H1 (cell line): ENCODE measurements around the gene ZSCAN25. TPM values are rescaled to one million over a fixed set of nuclear protein-coding genes. Genes with fewer than 3 reads are reported as not detected.
"Not testable (repeated sequence)": the region's sequence is repeated elsewhere in the genome, so short reads cannot be mapped to it uniquely, and the experiment has no call there.

Source experiments
- CTCF ChIA-PET: fragments of 300-600 bp; sonication (Branson Sonifier 250); formaldehyde crosslinking; loops from one replicate; lab custom pipeline; 2021; ENCODE audit not compliant: partially characterized antibody; lab: Charles Lee
- POLR2A ChIA-PET: fragments of 300-600 bp; sonication (Branson Sonifier 250); formaldehyde crosslinking; loops from one replicate; lab custom pipeline; 2021; ENCODE audit warnings: inconsistent platforms; ENCODE audit not compliant: partially characterized antibody; lab: Charles Lee
- DNase-seq, 2 experiments: peaks; one replicate each; pipeline versions ENCODE4 v3.0.0 to v3.0.0-alpha.2; 2010 to 2022; ENCODE audit warnings: low spot score in 2 of 2, low read depth in 1 of 2, mixed read lengths in 1 of 2
- FAIRE-seq: peaks from 2 replicates; lab custom pipeline; 2011; peaks lifted over from hg19 to GRCh38; lab: Jason Lieb, UNC
- H2AFZ ChIP-seq: 2 replicates; pipeline ENCODE4 v1.8.1; 2012; ENCODE audit warnings: low read length, inconsistent platforms
- H2AK5ac ChIP-seq: 2 replicates; pipeline ENCODE4 v1.6.1; 2013; ENCODE audit warnings: low read depth, low read length
- H2BK120ac ChIP-seq: replicated peaks from 2 replicates; pipeline ENCODE3; 2013; ENCODE audit warnings: low read depth, low read length, inconsistent platforms
- H2BK12ac ChIP-seq: 2 replicates; pipeline ENCODE4 v1.6.1; 2013; ENCODE audit warnings: low read depth, low read length
- H2BK15ac ChIP-seq: 2 replicates; pipeline ENCODE4 v1.6.1; 2013; ENCODE audit warnings: low read length
- H2BK20ac ChIP-seq: 2 replicates; pipeline ENCODE4 v1.6.1; 2013; ENCODE audit warnings: low read length
- H2BK5ac ChIP-seq: 2 replicates; pipeline ENCODE4 v1.6.1; 2013; ENCODE audit warnings: low read depth, low read length
- H3K14ac ChIP-seq: 2 replicates; pipeline ENCODE4 v1.6.1; 2013; ENCODE audit warnings: inconsistent platforms; ENCODE audit not compliant: insufficient read length
- H3K18ac ChIP-seq: 2 replicates; pipeline ENCODE4 v1.6.1; 2013; ENCODE audit warnings: low read length; ENCODE audit errors: extremely low read depth
- H3K23ac ChIP-seq: 2 replicates; pipeline ENCODE4 v1.6.1; 2013; ENCODE audit warnings: inconsistent platforms; ENCODE audit not compliant: insufficient read length
- H3K23me2 ChIP-seq: 2 replicates; pipeline ENCODE4 v1.6.1; 2013; ENCODE audit warnings: low read depth, low read length
- H3K27ac ChIP-seq: 2 replicates; pipeline ENCODE4 v1.6.1; 2011; ENCODE audit warnings: low read depth, low read length, inconsistent platforms
- H3K27me3 ChIP-seq, 4 experiments: replicated peaks in 1 of 4; 1 replicate in 1 of 4; 2 replicates in 3 of 4; pipeline versions ENCODE4 v1.6.1 to v1.8.1; 2011 to 2013; ENCODE audit warnings: low read length in 3 of 4, mild to moderate bottlenecking in 3 of 4, inconsistent platforms in 2 of 4, mixed read lengths in 2 of 4, moderate library complexity in 1 of 4; ENCODE audit not compliant: control insufficient read depth in 3 of 4, insufficient read depth in 3 of 4; ENCODE audit errors: extremely low read depth in 1 of 4
- H3K36me3 ChIP-seq, 4 experiments: 2 replicates each; pipeline versions ENCODE4 v1.6.1 to v1.8.1; 2011 to 2013; ENCODE audit warnings: mild to moderate bottlenecking in 4 of 4, low read length in 3 of 4, moderate library complexity in 2 of 4, control low read depth in 1 of 4, inconsistent platforms in 1 of 4; ENCODE audit not compliant: insufficient read depth in 4 of 4, control insufficient read depth in 2 of 4
- H3K4ac ChIP-seq: replicated peaks from 2 replicates; pipeline ENCODE3; 2013; ENCODE audit warnings: low read length, low read depth, mixed read lengths, inconsistent platforms; ENCODE audit not compliant: insufficient read length
- H3K4me1 ChIP-seq, 4 experiments: replicated peaks in 1 of 4; 1 replicate in 1 of 4; 2 replicates in 3 of 4; pipeline versions ENCODE4 v1.6.1 to v1.8.1; 2011 to 2013; ENCODE audit warnings: low read length in 3 of 4, inconsistent platforms in 2 of 4, mixed read lengths in 1 of 4; ENCODE audit not compliant: insufficient read depth in 4 of 4, control insufficient read depth in 3 of 4
- H3K4me2 ChIP-seq, 2 experiments: 2 replicates each; pipeline versions ENCODE4 v1.6.1 to v1.8.1; 2011 to 2013; ENCODE audit warnings: low read depth in 2 of 2, low read length in 2 of 2, control low read depth in 1 of 2, inconsistent platforms in 1 of 2, mild to moderate bottlenecking in 1 of 2; ENCODE audit not compliant: insufficient read depth in 1 of 2
- H3K4me3 ChIP-seq, 4 experiments: fragments of 200-600, 300-600 bp in 1 of 4; sonication (generic), shearing (Covaris generic), sonication (Bioruptor Twin) in 1 of 4; 2 replicates each; pipeline versions ENCODE4 v1.5.1 to v1.8.1; 2011 to 2016; ENCODE audit warnings: low read length in 4 of 4, low read depth in 3 of 4, control low read depth in 2 of 4, inconsistent platforms in 2 of 4, mild to moderate bottlenecking in 2 of 4, mixed read lengths in 1 of 4, moderate library complexity in 1 of 4; ENCODE audit not compliant: insufficient read depth in 2 of 4; ENCODE audit errors: extremely low read depth in 1 of 4
- H3K56ac ChIP-seq: replicated peaks from 2 replicates; pipeline ENCODE3; 2013; ENCODE audit warnings: low read depth, mild to moderate bottlenecking, mixed read lengths, low read length, inconsistent platforms; ENCODE audit not compliant: insufficient read length
- H3K79me1 ChIP-seq: 2 replicates; pipeline ENCODE4 v1.6.1; 2013; ENCODE audit warnings: low read depth, low read length, control low read depth
- H3K79me2 ChIP-seq, 2 experiments: 2 replicates each; pipeline versions ENCODE4 v1.6.1 to v1.8.1; 2012 to 2013; ENCODE audit warnings: low read length in 2 of 2, mild to moderate bottlenecking in 2 of 2, inconsistent platforms in 1 of 2; ENCODE audit not compliant: insufficient read depth in 2 of 2, control insufficient read depth in 1 of 2
- H3K9ac ChIP-seq, 4 experiments: replicated peaks in 1 of 4; 1 replicate in 1 of 4; 2 replicates in 3 of 4; pipeline versions ENCODE4 v1.6.1 to v1.8.1; 2011 to 2013; ENCODE audit warnings: low read depth in 3 of 4, low read length in 3 of 4, control low read depth in 2 of 4, mild to moderate bottlenecking in 2 of 4, moderate library complexity in 2 of 4, inconsistent platforms in 1 of 4; ENCODE audit errors: extremely low read depth in 1 of 4
- H3K9me3 ChIP-seq, 2 experiments: 2 replicates each; pipeline versions ENCODE4 v1.6.1 to v1.8.1; 2012 to 2013; ENCODE audit warnings: mild to moderate bottlenecking in 2 of 2, moderate library complexity in 2 of 2, control low read depth in 1 of 2, inconsistent platforms in 1 of 2, low read depth in 1 of 2, low read length in 1 of 2, mixed read lengths in 1 of 2; ENCODE audit not compliant: insufficient read depth in 2 of 2
- H4K20me1 ChIP-seq, 2 experiments: replicated peaks in 1 of 2; 2 replicates each; pipeline versions ENCODE3 to v1.8.1; 2011 to 2013; ENCODE audit warnings: inconsistent platforms in 2 of 2, low read length in 2 of 2, mild to moderate bottlenecking in 1 of 2; ENCODE audit not compliant: insufficient read depth in 2 of 2, control insufficient read depth in 1 of 2
- H4K5ac ChIP-seq: 2 replicates; pipeline ENCODE4 v1.6.1; 2013; ENCODE audit warnings: low read length, low read depth, mixed read lengths, inconsistent platforms; ENCODE audit not compliant: insufficient read length
- H4K8ac ChIP-seq: 2 replicates; pipeline ENCODE4 v1.8.0; 2013; ENCODE audit warnings: mild to moderate bottlenecking, moderate library complexity, low read length, inconsistent platforms; ENCODE audit not compliant: insufficient read depth; ENCODE audit errors: extremely low read depth
- H4K91ac ChIP-seq: replicated peaks from 2 replicates; pipeline ENCODE3; 2013; ENCODE audit warnings: low read length, mixed read lengths, inconsistent platforms; ENCODE audit not compliant: insufficient read length
- CBX5 ChIP-seq: fragments of 300-800, 300-1000 bp; sonication (generic); IDR thresholded peaks from 2 replicates; pipeline ENCODE4 v1.7.1; 2016; ENCODE audit warnings: antibody characterized with exemption, low read length, low read depth
- SP2 ChIP-seq: IDR thresholded peaks from 2 replicates; pipeline ENCODE4 v1.6.1; 2012; ENCODE audit warnings: mild to moderate bottlenecking, low read length, inconsistent platforms
- YY1 ChIP-seq: IDR thresholded peaks from 2 replicates; pipeline ENCODE4 v1.6.1; 2011; ENCODE audit warnings: low read depth, mild to moderate bottlenecking, low read length
- WGBS, 2 experiments: shearing (Covaris generic) in 1 of 2; methylation state at CpG; one replicate each; pipeline versions ENCODE4 v1.1.6 to v1.1.7; 2013 to 2015; ENCODE audit warnings: low lambda C conversion rate in 2 of 2, mixed read lengths in 2 of 2, inconsistent platforms in 1 of 2, low coverage in 1 of 2, missing lambda C conversion rate in 1 of 2; ENCODE audit not compliant: insufficient replicate concordance in 2 of 2, insufficient coverage in 1 of 2, insufficient read length in 1 of 2; ENCODE audit errors: extremely low coverage in 1 of 2, missing lambda C conversion rate in 1 of 2; 5-methylcytosine and 5-hydroxymethylcytosine counted together
- polyA plus RNA-seq, 7 experiments: library from polyadenylated mRNA; depleted of rRNA in 3 of 7; stranded (reverse) in 5 of 7; unstranded in 2 of 7; fragments of >200 nt in 5 of 7; fragments of 200-250 nt in 2 of 7; gene quantifications; 1 replicate in 5 of 7; 2 replicates in 1 of 7; 4 replicates in 1 of 7; pipeline versions ENCODE4 v1.2.1 to v1.2.3, GENCODE V29; 2011 to 2013; ENCODE audit warnings: missing spikeins in 2 of 7, mixed read lengths in 2 of 7
- total RNA-seq: library from RNA; stranded (reverse); fragmentation: NEBNext Ultra II Directional; extraction: Animal tissue kit (Norgen Biotek cat#: 25700); gene quantifications from 2 replicates; pipeline ENCODE4 v1.2.1, GENCODE V29; 2021

The ZSCAN25 gene
- total and polyA plus RNA-seq, 2 of the 8 experiments (the other 6 are each of a cell fraction or from before 2014, with no cell fraction given), result 10.1 to 18.6 TPM

DNA sequence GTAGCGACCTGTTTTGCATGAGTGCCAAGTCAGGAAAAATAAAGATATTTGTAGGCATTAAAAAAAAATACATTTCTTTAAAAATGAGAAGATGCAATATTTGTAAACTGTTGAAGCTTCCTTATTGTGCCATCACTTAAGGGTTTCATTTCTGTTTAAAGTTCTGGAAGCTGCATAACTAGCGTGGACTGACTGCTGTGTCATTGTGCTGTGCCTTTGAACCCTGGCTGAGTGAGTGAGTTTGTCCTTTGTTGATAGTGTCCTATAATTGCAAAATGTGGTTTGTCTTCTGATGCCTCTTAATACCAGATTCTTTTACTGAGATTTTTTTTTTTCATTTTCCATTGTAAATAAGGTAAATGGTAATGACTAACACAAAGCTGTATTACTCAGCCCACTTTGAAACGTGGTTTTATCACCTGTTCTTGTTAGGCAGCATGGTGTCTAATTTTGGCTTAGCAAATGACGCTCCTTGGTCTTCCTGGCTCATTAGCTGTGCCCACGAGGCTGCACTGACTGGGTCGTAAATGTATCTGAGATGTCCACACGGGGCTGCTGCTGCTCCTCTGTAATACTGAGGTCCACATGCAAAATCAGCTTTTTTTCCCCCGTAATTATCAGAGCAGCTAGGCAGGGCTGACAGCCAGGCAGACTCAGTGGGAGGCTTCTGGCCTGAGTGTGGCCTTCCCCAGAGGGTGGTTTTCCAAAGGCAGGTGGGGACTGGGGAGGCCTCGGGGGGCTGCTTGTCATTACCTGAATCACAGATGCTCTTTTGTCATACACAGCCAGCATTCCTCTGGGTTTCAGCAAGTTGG, 14.8 kb downstream of the ZSCAN25 start (continued):
- TF ChIP-seq YY1, result 0 out of 2 replicates have a peak, but pooled peaks have one; percentile 6
- no peak for TF ChIP-seq SP2
- TF ChIP-seq CBX5, result no peak

DNA sequence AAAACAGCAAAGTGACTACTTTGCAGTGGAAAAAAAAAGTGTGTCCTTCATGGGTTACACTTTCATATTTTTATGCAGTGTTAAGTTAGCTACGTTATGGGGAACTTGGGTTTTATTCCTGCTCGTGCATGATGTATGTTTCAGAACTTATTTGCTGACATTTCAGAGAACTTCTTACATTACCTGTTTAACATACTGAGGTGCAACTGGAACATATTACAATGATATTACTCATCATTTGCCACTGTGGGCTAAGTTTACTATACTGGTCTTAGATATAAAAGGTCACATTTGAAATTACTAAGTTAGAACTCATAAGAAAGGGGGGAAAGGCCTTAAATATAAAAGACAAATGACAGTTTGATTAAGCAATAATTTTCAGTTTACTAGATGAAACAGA, 20.7 kb downstream of the ZSCAN25 start:
- H3K23ac ChIP-seq, H2BK5ac ChIP-seq, H4K5ac ChIP-seq, H3K4ac ChIP-seq, H4K91ac ChIP-seq, CTCF ChIA-PET, H2BK120ac ChIP-seq, H3K23me2 ChIP-seq, H3K27me3 ChIP-seq, DNase-seq, H3K56ac ChIP-seq, H3K79me2 ChIP-seq, H4K20me1 ChIP-seq, H3K36me3 ChIP-seq, H3K79me1 ChIP-seq, H3K27ac ChIP-seq, H2BK15ac ChIP-seq, H2BK12ac ChIP-seq, H3K18ac ChIP-seq, H3K14ac ChIP-seq, POLR2A ChIA-PET, H2BK20ac ChIP-seq, H3K9ac ChIP-seq, FAIRE-seq, H3K4me3 ChIP-seq, H2AK5ac ChIP-seq, H2AFZ ChIP-seq, H3K4me2 ChIP-seq, H4K8ac ChIP-seq, H3K9me3 ChIP-seq: not testable (repeated sequence)
- peaks cover 3 to 13% (median 9%) of the 10 kb centered on the region in 4 experiments for H3K4me1 ChIP-seq
- 95% methylated on average over 2 of the region's 2 CpGs; no CpG with 5 or more reads in 1 of the 2 experiments for WGBS, 2 experiments
